ACHN (cell line): ENCODE results near the gene FAP.

Source experiments
- DNase-seq: peaks from one replicate; pipeline ENCODE4 v3.0.0-alpha.2; 2015
- in situ Hi-C: cut with HindIII; loops from 2 replicates; pipeline ENCODE4 v1.10.0; 2017; ENCODE audit warnings: low sequenced_read_pairs, low pct_ligation_motif_present, low pct_unique_long_range_greater_than_20kb

FAP gene

GRCh38 chr2:162200636-162201035 lies 42.6 kb downstream of the FAP start:
- in situ Hi-C loops, result no loop called here
- DNase-seq, result no peak

GRCh38 chr2:162199913-162200312 lies 43.3 kb downstream of the FAP start:
- no peak for DNase-seq
- in situ Hi-C loops, result no loop called here

GRCh38 chr2:162198239-162198638 lies 45.0 kb downstream of the FAP start:
- in situ Hi-C loops, result no loop called here
- no peak for DNase-seq

- in situ Hi-C loops, result no loop called here
- no peak for DNase-seq
Measured at GRCh38 chr2:162197069-162197825, 46.0 kb downstream of the FAP start.

- in situ Hi-C loops, result no loop called here
- no peak for DNase-seq
Measured at GRCh38 chr2:162196638-162197037, 46.6 kb downstream of the FAP start.

- in situ Hi-C loops, result no loop called here
- DNase-seq, result no peak
Measured at GRCh38 chr2:162188451-162188850, 54.8 kb downstream of the FAP start.

- in situ Hi-C loops, result no loop called here
Measured at GRCh38 chr2:162185541-162186232, 57.6 kb downstream of the FAP start.

GRCh38 chr2:162184821-162185450 lies 58.3 kb downstream of the FAP start:
- peak; percentile 64 for DNase-seq
- in situ Hi-C loops, result no loop called here

More at GRCh38 chr2:162185541-162186232, 57.6 kb downstream of the FAP start:
- DNase-seq, result no peak

- peak; percentile 29 for DNase-seq
- in situ Hi-C loops, result no loop called here
Measured at GRCh38 chr2:162184359-162184758, 58.9 kb downstream of the FAP start.

- in situ Hi-C loops, result no loop called here
- no peak for DNase-seq
Measured at GRCh38 chr2:162182395-162182794, 60.9 kb downstream of the FAP start.

- no peak for DNase-seq
- in situ Hi-C loops, result no loop called here
Measured at GRCh38 chr2:162177301-162177700, 65.9 kb downstream of the FAP start.

- DNase-seq, result no peak
- in situ Hi-C loops, result no loop called here
Measured at GRCh38 chr2:162175714-162176113, 67.5 kb downstream of the FAP start.

GRCh38 chr2:162174746-162175145 lies 68.5 kb downstream of the FAP start:
- in situ Hi-C loops, result no loop called here
- DNase-seq, result no peak

GRCh38 chr2:162172802-162173370 lies 70.4 kb downstream of the FAP start:
- in situ Hi-C loops, result no loop called here
- no peak for DNase-seq

GRCh38 chr2:162166745-162167144 lies 76.5 kb downstream of the FAP start:
- no peak for DNase-seq
- in situ Hi-C loops, result no loop called here

- in situ Hi-C loops, result no loop called here
- DNase-seq, result no peak
Measured at GRCh38 chr2:162166174-162166573, 77.1 kb downstream of the FAP start.

- in situ Hi-C loops, result no loop called here
- no peak for DNase-seq
Measured at GRCh38 chr2:162164802-162165201, 78.4 kb downstream of the FAP start.

GRCh38 chr2:162159446-162159845 lies 83.8 kb downstream of the FAP start:
- in situ Hi-C loops, result loop anchor here (10.0 kb wide), 1 partner anchor 135 kb away; no protein-coding TSS in a partner anchor
- DNase-seq, result no peak

- in situ Hi-C loops, result loop anchor here (10.0 kb wide), 1 partner anchor 139 kb away; no protein-coding TSS in a partner anchor
Measured at GRCh38 chr2:162156149-162156548, 87.1 kb downstream of the FAP start.

More at GRCh38 chr2:162156149-162156548, 87.1 kb downstream of the FAP start:
- DNase-seq, result no peak
